ENCODE results near the gene CHST15.

The CHST15 gene

DNA sequence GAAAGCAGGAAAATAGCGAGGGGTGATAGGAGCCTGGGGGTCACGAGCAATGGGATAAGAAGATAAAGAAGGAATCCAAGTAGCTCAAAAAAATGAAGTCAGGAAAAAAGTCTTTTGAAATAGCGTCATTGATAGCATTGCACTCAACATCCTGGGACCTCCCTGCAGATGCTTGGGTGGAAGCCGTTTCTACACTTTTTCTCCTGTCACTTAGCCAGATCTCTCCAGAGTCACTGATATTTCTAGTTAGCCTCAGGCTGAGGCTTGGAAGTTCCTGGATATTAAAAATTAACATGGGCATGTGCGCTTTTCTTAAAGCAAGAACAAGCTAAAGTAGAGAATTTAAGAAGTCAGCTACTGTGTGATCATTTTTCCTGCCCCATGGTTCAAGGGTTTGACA is 39.5 kb upstream of the CHST15 start:
- TF ChIP-seq ZFX (IDR thresholded peaks at IDR 0.05): no peak
- TF ChIP-seq, protein P1, sequence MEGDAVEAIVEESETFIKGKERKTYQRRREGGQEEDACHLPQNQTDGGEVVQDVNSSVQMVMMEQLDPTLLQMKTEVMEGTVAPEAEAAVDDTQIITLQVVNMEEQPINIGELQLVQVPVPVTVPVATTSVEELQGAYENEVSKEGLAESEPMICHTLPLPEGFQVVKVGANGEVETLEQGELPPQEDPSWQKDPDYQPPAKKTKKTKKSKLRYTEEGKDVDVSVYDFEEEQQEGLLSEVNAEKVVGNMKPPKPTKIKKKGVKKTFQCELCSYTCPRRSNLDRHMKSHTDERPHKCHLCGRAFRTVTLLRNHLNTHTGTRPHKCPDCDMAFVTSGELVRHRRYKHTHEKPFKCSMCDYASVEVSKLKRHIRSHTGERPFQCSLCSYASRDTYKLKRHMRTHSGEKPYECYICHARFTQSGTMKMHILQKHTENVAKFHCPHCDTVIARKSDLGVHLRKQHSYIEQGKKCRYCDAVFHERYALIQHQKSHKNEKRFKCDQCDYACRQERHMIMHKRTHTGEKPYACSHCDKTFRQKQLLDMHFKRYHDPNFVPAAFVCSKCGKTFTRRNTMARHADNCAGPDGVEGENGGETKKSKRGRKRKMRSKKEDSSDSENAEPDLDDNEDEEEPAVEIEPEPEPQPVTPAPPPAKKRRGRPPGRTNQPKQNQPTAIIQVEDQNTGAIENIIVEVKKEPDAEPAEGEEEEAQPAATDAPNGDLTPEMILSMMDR (conservative IDR thresholded peaks at IDR 0.05): no peak
- no peak overlapping the region for H3K27ac ChIP-seq

DNA sequence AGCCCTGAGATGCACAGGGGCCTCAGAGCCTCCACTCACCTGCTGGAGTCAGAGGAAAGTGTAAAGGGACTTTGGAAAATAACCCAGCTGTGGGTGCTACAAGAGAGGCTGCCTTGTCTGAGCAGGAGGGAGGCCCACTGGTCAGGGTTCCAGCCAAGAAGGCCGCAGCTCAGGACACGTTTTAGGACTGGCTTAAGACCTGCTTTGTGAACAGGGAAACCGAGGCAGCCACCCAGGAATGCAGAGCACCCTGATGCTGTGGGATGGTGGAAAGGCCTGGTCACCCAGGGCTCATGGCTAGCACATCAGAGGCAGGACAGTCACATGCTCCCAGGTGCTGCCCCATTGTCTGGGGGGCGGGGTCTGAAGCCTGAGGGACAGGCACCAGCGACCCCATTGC is 38.9 kb upstream of the CHST15 start:
- no peak for TF ChIP-seq ZFX (IDR thresholded peaks at IDR 0.05)
- TF ChIP-seq, protein P1 (conservative IDR thresholded peaks at IDR 0.05): no peak
- no peak overlapping the region for H3K27ac ChIP-seq

DNA sequence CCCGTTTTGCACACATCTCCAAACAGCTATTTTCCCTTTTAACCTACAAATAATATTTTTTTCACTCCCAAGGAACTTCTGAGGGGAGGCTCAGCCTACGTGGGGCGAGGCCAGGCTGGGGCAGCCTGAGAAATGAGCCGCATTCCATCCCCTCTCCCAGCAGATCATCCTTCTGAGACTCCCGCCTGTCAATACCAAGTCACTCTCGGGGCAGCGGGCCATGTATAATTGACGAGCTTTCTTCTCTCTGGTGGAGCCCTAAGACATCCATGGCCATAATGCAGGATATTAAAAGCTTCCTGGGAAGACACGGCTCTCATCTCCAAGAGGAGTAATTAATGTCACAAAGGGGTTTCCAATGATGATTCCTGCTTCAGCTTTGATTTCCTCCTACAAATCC is 37.8 kb upstream of the CHST15 start:
- TF ChIP-seq ZFX (IDR thresholded peaks at IDR 0.05): no peak
- TF ChIP-seq, protein P1 (conservative IDR thresholded peaks at IDR 0.05): no peak
- no peak overlapping the region for H3K27ac ChIP-seq

DNA sequence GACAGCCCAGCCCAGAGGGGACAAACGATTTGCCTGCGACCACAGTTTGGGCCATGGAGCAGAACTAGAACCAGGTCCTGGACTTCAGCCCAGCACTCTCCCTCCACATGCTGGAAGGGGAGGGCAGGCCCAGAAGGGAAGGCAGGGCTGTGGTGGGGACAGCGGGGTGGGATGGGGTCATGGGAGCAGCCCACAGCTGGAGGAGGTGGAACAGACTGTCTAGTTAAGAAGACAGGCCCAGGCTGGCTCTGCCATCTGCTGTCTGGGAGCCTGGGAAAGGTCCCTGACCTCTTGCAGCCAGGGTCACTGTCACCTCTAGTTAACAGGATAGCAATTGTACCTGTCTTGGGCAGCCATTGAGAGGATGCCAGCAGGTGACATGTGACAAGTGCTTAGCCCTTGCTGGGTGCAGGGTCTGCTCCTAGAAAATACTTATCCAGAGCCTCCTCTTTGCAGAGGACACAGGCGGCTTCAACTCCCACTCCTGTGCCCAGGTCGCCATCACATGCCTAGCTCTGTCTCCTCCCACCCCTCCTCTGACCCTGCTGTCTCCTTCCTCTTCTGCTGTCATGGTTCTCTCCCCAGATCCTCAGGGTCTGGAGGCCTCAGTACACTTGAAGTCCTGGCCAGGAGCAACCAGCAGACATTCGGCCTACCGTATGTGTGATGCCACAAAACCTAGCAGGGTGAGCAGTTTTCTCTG is 37.0 kb upstream of the CHST15 start:
- no peak overlapping the region for H3K27ac ChIP-seq
- TF ChIP-seq, protein P1 (conservative IDR thresholded peaks at IDR 0.05): no peak
- TF ChIP-seq ZFX (IDR thresholded peaks at IDR 0.05): no peak

DNA sequence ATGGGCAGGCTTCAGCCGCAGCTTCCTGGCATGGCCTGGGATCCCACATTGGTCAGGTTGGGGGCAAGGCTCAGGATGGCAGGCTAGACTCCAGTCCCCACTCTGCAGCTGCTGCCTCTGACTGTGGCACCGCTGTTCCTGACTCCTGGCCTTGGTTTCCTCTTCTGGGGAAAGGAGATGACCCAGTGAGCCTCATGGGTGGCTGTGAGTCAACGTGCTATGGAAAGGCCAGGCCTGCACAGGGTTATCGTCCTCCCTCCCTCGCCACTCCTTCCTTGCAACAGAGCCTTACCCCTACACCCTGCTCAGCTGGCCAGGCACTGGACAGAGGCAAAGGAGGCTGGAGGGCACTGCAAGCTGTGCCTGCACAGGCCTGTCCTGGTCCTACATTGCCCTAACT is 36.1 kb upstream of the CHST15 start:
- no peak overlapping the region for H3K27ac ChIP-seq
- no peak for TF ChIP-seq ZFX (IDR thresholded peaks at IDR 0.05)
- TF ChIP-seq, protein P1 (conservative IDR thresholded peaks at IDR 0.05): no peak

DNA sequence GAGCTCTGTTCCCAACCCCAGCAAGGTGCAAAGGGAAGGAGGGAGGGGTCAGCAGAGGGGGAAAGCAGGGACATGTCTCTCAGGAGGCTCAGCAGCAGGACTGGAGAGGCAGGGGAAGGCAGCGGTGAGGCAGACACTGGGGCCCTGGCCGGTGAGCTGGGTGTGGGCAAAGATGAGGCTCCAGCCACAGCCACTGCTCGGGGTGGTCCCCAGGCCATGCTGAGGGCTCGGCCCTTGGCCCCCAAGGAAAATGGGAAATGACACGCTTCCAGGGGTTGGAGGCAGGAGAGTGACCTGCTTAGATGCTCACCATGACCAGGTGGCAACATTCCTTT is 35.4 kb upstream of the CHST15 start:
- TF ChIP-seq, protein P1 (conservative IDR thresholded peaks at IDR 0.05): no peak
- TF ChIP-seq ZFX (IDR thresholded peaks at IDR 0.05): no peak
- no peak overlapping the region for H3K27ac ChIP-seq

DNA sequence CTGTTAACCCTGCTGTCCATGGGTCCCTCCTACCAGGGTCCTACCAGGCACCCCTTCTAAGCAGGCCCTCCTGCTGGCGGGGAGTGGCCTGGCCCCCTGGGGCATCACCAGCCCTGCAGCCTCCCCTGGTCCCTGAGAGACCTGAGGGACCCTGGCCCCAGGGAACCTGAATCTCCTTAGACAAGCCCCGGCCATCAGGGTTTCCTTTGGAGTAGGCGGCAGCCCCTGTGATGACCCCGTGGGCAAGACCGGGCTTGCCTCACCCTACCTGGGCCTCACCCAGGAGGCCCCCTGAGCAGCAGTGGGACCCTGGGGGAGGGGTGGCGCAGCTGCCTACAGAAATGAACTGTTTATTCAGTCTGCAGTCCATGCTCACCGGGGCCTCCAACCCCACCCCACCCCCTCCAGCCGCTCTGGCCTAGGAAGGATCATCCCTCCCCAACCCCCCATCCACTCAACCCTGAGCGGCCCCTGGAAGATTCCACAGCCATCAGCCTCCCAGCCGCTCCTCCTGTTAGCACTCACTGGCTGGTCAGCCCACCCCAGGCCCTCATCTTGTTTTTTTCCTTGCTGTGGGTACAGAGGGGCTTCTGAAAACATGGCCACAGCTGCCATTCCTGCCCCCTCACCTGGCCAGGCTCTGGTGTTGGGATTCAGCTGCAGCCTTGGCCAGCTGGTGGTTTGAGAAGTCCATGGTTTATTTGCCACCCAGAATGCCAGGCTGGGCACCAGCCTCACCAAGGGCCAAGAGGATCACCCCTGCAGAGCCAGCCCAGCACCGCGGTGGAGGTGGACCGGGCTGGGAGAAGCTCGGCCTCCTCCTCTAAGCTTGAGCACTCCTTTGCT is 34.8 kb upstream of the CHST15 start:
- TF ChIP-seq, protein P1 (conservative IDR thresholded peaks at IDR 0.05): no peak
- TF ChIP-seq ZFX (IDR thresholded peaks at IDR 0.05): no peak
- no peak overlapping the region for H3K27ac ChIP-seq
